WERI-Rb-1 (cell line): ENCODE measurements around the gene EFCAB11.

ENCODE experiments used
- DNase-seq: peaks from one replicate; pipeline ENCODE4 v3.0.0-alpha.2; 2020
- H3K27ac ChIP-seq: fragments of 250-450 bp; sonication (Bioruptor Pico); 2 replicates; pipeline ENCODE4 v1.5.1; 2020; ENCODE audit warnings: mild to moderate bottlenecking, moderate library complexity
- H3K27me3 ChIP-seq: fragments of 250-450 bp; sonication (Bioruptor Pico); 2 replicates; pipeline ENCODE4 v1.5.1; 2021; ENCODE audit warnings: mild to moderate bottlenecking, low read depth, moderate library complexity; ENCODE audit not compliant: insufficient read depth, severe bottlenecking
- H3K36me3 ChIP-seq: fragments of 250-450 bp; sonication (Bioruptor Pico); 2 replicates; pipeline ENCODE4 v1.5.1; 2020; ENCODE audit warnings: mild to moderate bottlenecking, moderate library complexity
- H3K4me3 ChIP-seq: 2 replicates; pipeline ENCODE4 v1.5.1; 2011; ENCODE audit warnings: low read depth, mild to moderate bottlenecking, control low read depth, low read length
- H3K9me3 ChIP-seq: fragments of 250-450 bp; sonication (Bioruptor Pico); 2 replicates; pipeline ENCODE4 v1.5.1; 2021; ENCODE audit warnings: mild to moderate bottlenecking, moderate library complexity; ENCODE audit not compliant: severe bottlenecking
- CTCF ChIP-seq: IDR thresholded peaks from 2 replicates; pipeline ENCODE4 v1.5.1; 2011; ENCODE audit warnings: low read depth, mild to moderate bottlenecking, control low read depth, inconsistent platforms, low read length

The EFCAB11 gene

GRCh38 chr14:89798212-89798773 is 156.2 kb downstream of the EFCAB11 start:
- Histone ChIP-seq H3K27me3 (no peaks in the 10 kb centered on the region), H3K9me3 (no peaks in the 10 kb centered on the region), H3K4me3 (no peak overlapping the region), H3K36me3 (no peaks in the 10 kb centered on the region), H3K27ac (no peak overlapping the region)
- TF ChIP-seq CTCF = no peak
- no peak for DNase-seq

GRCh38 chr14:89797148-89797547 is 157.4 kb downstream of the EFCAB11 start:
- no peaks in the 10 kb centered on the region for H3K27me3 ChIP-seq
- DNase-seq = no peak
- no peak overlapping the region for H3K27ac ChIP-seq
- no peak overlapping the region for H3K4me3 ChIP-seq
- no peaks in the 10 kb centered on the region for H3K36me3 ChIP-seq
- H3K9me3 ChIP-seq = no peaks in the 10 kb centered on the region
- no peak for TF ChIP-seq CTCF

- no peak overlapping the region for H3K4me3 ChIP-seq
- H3K9me3 ChIP-seq = no peaks in the 10 kb centered on the region
- no peak overlapping the region for H3K27ac ChIP-seq
- DNase-seq = no peak
- TF ChIP-seq CTCF = no peak
- H3K36me3 ChIP-seq = no peaks in the 10 kb centered on the region
- no peaks in the 10 kb centered on the region for H3K27me3 ChIP-seq
Observed at GRCh38 chr14:89794096-89794495, 160.4 kb downstream of the EFCAB11 start.

GRCh38 chr14:89793367-89793716 is 161.2 kb downstream of the EFCAB11 start:
- Histone ChIP-seq H3K4me3 (no peak overlapping the region), H3K27ac (peak overlapping the region; percentile 36; the same call in 1 of the 2 replicates), H3K9me3 (no peaks in the 10 kb centered on the region), H3K36me3 (no peaks in the 10 kb centered on the region), H3K27me3 (no peaks in the 10 kb centered on the region)
- TF ChIP-seq CTCF = no peak
- no peak for DNase-seq

- Histone ChIP-seq H3K27me3 (no peaks in the 10 kb centered on the region), H3K4me3 (no peak overlapping the region), H3K36me3 (no peaks in the 10 kb centered on the region), H3K9me3 (no peaks in the 10 kb centered on the region), H3K27ac (peak overlapping the region; percentile 62)
- peak; percentile 11 for DNase-seq
- no peak for TF ChIP-seq CTCF
Observed at GRCh38 chr14:89792489-89793366, 161.8 kb downstream of the EFCAB11 start.
